ENCODE data around the gene TFCP2L1. TPM values are rescaled to one million over a fixed set of nuclear protein-coding genes. Genes with fewer than 3 reads are reported as not detected.

TFCP2L1 gene
- total and polyA plus RNA-seq, 2 of the 4 experiments (the other 2 are of a cell fraction): not detected

GRCh38 chr2:121244616-121245015, 40.4 kb downstream of the TFCP2L1 start:
- H3K4me3 ChIP-seq (ENCODE audit: insufficient read depth, low read depth, low read length): no peak overlapping the region
- H3K4me2 ChIP-seq (ENCODE audit: low read depth, low read length): no peak overlapping the region
- no peak overlapping the region for H2BK120ac ChIP-seq (ENCODE audit: low read depth, low read length)
- H3K4ac ChIP-seq (ENCODE audit: low read depth, low read length): no peak overlapping the region
- no peak overlapping the region for H3K56ac ChIP-seq (ENCODE audit: extremely low read depth, insufficient read depth, low read length)
- TF ChIP-seq CHD1 (IDR thresholded peaks at IDR 0.05; ENCODE audit: low read depth, low read length) (no peak), RFX5 (IDR thresholded peaks at IDR 0.05; ENCODE audit: low read depth, low read length) (no peak), CTCF (conservative IDR thresholded peaks at IDR 0.05; ENCODE audit: low read depth, low read length) (no peak), SMC3 (IDR thresholded peaks at IDR 0.05; ENCODE audit: low read depth, low read length) (no peak), MAFK (IDR thresholded peaks at IDR 0.05; ENCODE audit: low read depth, low read length) (no peak), RAD21 (IDR thresholded peaks at IDR 0.05; ENCODE audit: low read length) (no peak), RCOR1 (IDR thresholded peaks at IDR 0.05; ENCODE audit: insufficient replicate concordance, low read length) (no peak), ELK1 (IDR thresholded peaks at IDR 0.05; ENCODE audit: borderline replicate concordance, low read depth, low read length) (no peak), MAZ (IDR thresholded peaks at IDR 0.05; ENCODE audit: borderline replicate concordance, low read depth, low read length) (no peak), USF2 (IDR thresholded peaks at IDR 0.05; ENCODE audit: low read depth, low read length) (no peak), POLR2A (IDR thresholded peaks at IDR 0.05; ENCODE audit: low read depth, low read length) (no peak), NFE2L2 (IDR thresholded peaks at IDR 0.05; ENCODE audit: low read depth, low read length) (no peak)
- H3K9ac ChIP-seq (ENCODE audit: low read depth, low read length): no peak overlapping the region
- no peak overlapping the region for H2AFZ ChIP-seq (replicated peaks; ENCODE audit: low read length, poor library complexity)
- H4K91ac ChIP-seq (ENCODE audit: insufficient read depth, low read depth, low read length): no peak overlapping the region
- no peaks in the 10 kb centered on the region for H3K9me1 ChIP-seq (ENCODE audit: insufficient read depth, low read length)
- H3K9me3 ChIP-seq (ENCODE audit: control insufficient read depth, insufficient read depth, low read length): no peaks in the 10 kb centered on the region
- no peak overlapping the region for H3K18ac ChIP-seq (ENCODE audit: low read depth, low read length)
- peaks cover 58% of the 10 kb centered on the region for H3K27me3 ChIP-seq (ENCODE audit: control insufficient read depth, insufficient read depth, low read length)
- no peaks in the 10 kb centered on the region for H4K20me1 ChIP-seq (ENCODE audit: insufficient read depth, low read length)
- no peak overlapping the region for H3K23ac ChIP-seq (ENCODE audit: low read depth, low read length)
- no CpG with 5 or more reads among the region's 11 CpGs for WGBS, 2 experiments (ENCODE audit: extremely low coverage in 2 of 2, insufficient read length in 1 of 2)
- no peak for ATAC-seq (ENCODE audit: low read depth)
- H4K8ac ChIP-seq (ENCODE audit: low read depth in 2 of 2, low read length in 2 of 2): no peak overlapping the region
- dilution Hi-C loops (cut with HindIII; ENCODE audit: low sequenced_read_pairs, unreplicated experiment): no loop called here
- no peak overlapping the region for H2BK15ac ChIP-seq (ENCODE audit: low read depth, low read length)
- BruUV-seq (replicated peaks): no TSS peak
- no peaks in the 10 kb centered on the region for H3K36me3 ChIP-seq (ENCODE audit: control insufficient read depth, insufficient read depth, low read length)
- no peak overlapping the region for H3K27ac ChIP-seq (ENCODE audit: insufficient read depth, low read length)
- DNase-seq: no peak
- H3K4me1 ChIP-seq (ENCODE audit: control insufficient read depth, insufficient read depth, low read length): no peaks in the 10 kb centered on the region
- H3K14ac ChIP-seq (replicated peaks; ENCODE audit: low read depth, low read length): no peak overlapping the region
- intact Hi-C loops (cut with micrococcal nuclease): no loop called here
- H3K79me1 ChIP-seq (ENCODE audit: low read depth in 1 of 2, low read length in 2 of 2): no peaks in the 10 kb centered on the region
- in situ Hi-C loops (cut with MboI; ENCODE audit: low sequenced_read_pairs): no loop called here
- ChIA-PET POLR2A (ENCODE audit: unreplicated experiment) (no interaction called here), CTCF (no interaction called here)
- no peak overlapping the region for H2BK5ac ChIP-seq (ENCODE audit: low read depth, low read length, poor library complexity, severe bottlenecking)
- H2AK9ac ChIP-seq (replicated peaks; ENCODE audit: low read depth, low read length, poor library complexity): no peak overlapping the region
- H2AK5ac ChIP-seq (ENCODE audit: low read depth, low read length): no peak overlapping the region
- H2BK20ac ChIP-seq (ENCODE audit: low read depth, low read length): no peak overlapping the region
- no peak overlapping the region for H4K5ac ChIP-seq (ENCODE audit: low read depth, low read length)
